ENCODE results near the gene CCDC167.

Gene CCDC167

DNA sequence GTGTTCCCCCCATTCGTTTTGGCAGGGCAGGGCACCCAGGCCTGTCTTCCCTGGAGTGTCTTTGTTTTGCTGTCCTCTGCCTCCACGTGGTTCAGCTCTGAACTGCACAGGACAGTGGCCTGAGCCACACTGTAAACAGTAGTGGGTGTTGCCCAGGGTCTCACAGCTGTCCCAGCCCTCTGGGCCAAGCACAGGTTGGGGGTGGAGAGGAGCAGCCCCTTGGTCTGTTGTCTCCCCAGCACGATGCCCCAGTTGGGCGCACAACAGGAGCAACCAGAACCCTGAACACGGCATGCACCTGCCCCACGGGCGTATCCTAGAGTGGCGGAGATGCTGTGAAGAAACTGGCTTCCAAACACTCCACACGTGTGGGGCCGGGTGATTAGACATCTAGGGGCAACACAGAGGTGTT, 14.4 kb downstream of the CCDC167 start:
- peaks cover 18 to 37% of the 10 kb centered on the region in 2 donors for H3K36me3 ChIP-seq (ENCODE audit: control insufficient read depth in 1 of 2, insufficient read depth in 2 of 2, low read length in 2 of 2)

DNA sequence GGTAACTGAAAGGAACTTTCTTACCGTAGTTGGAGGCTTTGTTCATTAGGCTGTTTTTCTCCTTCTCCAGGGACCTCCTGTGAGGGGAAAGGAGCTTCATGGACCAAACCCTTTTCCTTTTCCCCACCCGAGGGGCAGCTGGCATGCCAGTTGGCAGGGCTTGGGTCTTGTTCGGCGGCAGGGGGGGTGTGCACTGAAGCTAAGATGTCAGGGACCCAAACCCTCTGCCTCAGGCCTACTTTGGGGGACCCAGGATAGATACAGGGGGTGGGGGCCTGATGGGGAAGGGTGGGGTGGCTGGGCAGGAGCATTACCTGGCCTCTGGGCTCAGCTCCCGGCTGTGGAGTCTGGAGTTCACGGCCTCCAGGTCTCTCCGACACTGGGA, 14.9 kb downstream of the CCDC167 start:
- no peak overlapping the region for H3K4me3 ChIP-seq (ENCODE audit: low read depth in 1 of 2, low read length in 2 of 2)
- H3K27ac ChIP-seq (ENCODE audit: low read length), result no peak overlapping the region
- peaks cover 0 to 12% of the 10 kb centered on the region in 2 donors for H3K4me1 ChIP-seq (ENCODE audit: control insufficient read depth in 1 of 2, insufficient read depth in 2 of 2, low read length in 2 of 2)

More for the DNA sequence above, 14.4 kb downstream of the CCDC167 start:
- Histone ChIP-seq H3K27ac (ENCODE audit: low read length) (no peak overlapping the region), H3K9me3 (ENCODE audit: control insufficient read depth in 1 of 2, low read length in 2 of 2) (no peaks in the 10 kb centered on the region), H3K4me3 (ENCODE audit: low read depth in 1 of 2, low read length in 2 of 2) (no peak overlapping the region), H3K4me1 (ENCODE audit: control insufficient read depth in 1 of 2, insufficient read depth in 2 of 2, low read length in 2 of 2) (peaks cover 0 to 12% of the 10 kb centered on the region in 2 donors), H3K27me3 (ENCODE audit: low read depth, low read length) (no peaks in the 10 kb centered on the region)

DNA sequence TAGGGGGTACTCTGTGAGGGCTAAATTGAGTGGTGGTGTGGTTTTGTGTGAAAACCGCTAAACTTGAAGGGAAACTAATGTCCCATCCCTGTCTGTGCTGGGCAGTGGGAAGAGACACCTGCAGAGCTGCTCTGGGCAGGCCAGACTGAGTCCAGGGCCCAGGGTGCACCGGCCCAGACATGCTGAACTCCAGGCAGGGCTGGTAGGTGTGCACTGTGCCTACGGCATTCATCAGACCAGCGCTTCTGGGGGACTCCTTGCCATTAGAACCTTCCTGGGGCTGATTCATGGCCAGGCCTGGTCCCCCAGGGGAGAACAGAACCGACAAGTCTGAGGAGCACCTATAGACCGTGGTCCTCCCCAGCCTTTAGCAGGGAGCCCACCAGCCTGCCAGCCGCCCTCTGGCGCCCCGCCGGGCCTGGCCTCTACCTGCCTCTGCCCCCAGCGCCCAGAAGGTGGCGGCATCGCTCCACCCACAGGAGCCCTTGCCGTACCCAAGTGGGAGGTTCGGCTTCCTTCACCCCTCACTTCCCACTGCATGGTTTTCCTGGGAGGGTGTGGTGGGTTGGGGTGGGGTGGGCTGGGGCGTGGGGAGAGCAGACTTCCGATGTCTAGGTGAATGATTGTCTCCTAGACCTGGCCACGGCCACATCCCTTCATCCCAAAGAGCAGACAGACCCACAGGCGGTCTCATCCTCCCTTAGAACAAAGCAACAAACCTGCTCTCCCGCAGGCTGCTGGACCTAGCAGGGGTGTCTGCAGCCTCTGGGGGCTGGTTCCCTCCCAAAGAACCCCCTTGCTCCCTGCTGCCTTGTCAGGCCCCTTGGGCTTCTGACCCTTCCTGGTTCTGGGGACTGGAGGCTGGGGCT, 15.5 kb downstream of the CCDC167 start:
- no peak overlapping the region for H3K4me3 ChIP-seq (ENCODE audit: low read depth in 1 of 2, low read length in 2 of 2)
- no peaks in the 10 kb centered on the region for H3K9me3 ChIP-seq (ENCODE audit: control insufficient read depth in 1 of 2, low read length in 2 of 2)
- H3K27me3 ChIP-seq (ENCODE audit: low read depth, low read length), result no peaks in the 10 kb centered on the region
- H3K27ac ChIP-seq (ENCODE audit: low read length), result no peak overlapping the region
- peaks cover 27 to 48% of the 10 kb centered on the region in 2 donors for H3K36me3 ChIP-seq (ENCODE audit: control insufficient read depth in 1 of 2, insufficient read depth in 2 of 2, low read length in 2 of 2)
- H3K4me1 ChIP-seq (ENCODE audit: control insufficient read depth in 1 of 2, insufficient read depth in 2 of 2, low read length in 2 of 2), result peaks cover 0 to 12% of the 10 kb centered on the region in 2 donors

More for the DNA sequence above, 14.9 kb downstream of the CCDC167 start:
- H3K9me3 ChIP-seq (ENCODE audit: control insufficient read depth in 1 of 2, low read length in 2 of 2), result no peaks in the 10 kb centered on the region
- no peaks in the 10 kb centered on the region for H3K27me3 ChIP-seq (ENCODE audit: low read depth, low read length)
- peaks cover 20 to 42% of the 10 kb centered on the region in 2 donors for H3K36me3 ChIP-seq (ENCODE audit: control insufficient read depth in 1 of 2, insufficient read depth in 2 of 2, low read length in 2 of 2)

DNA sequence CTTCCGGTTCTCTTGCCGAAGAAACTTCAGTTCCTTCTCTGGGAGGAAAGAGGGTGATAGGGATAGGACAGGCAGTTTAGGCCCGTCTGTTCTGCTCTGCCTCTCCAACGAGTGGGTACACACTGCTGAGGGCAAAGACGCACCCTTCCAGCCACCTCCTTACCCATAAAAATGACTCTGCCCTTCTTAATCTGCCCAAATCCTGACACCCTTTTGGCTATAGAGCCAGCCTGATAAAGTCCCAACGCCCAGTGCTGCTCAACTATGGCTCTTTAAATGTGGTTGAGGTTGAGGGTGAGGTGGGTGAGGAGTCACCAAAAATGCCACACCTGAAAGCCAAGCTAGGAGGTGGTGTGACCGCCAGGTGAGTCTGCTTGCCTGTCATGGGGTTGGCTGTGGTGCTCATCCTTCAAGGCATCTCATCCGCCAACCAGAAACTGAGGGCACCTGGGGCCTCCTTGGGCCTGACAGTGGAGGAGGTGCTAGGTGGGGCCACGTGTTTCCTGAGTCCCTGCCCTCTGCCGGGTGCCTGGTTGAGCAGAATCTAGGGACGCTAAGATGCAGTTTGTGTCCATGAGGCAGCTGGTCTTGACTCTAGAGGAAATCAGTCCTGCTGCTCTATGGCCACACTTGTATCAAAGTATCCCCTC, 16.3 kb downstream of the CCDC167 start:
- Histone ChIP-seq H3K9me3 (ENCODE audit: control insufficient read depth in 1 of 2, low read length in 2 of 2) (no peaks in the 10 kb centered on the region), H3K27me3 (ENCODE audit: low read depth, low read length) (no peaks in the 10 kb centered on the region), H3K4me1 (ENCODE audit: control insufficient read depth in 1 of 2, insufficient read depth in 2 of 2, low read length in 2 of 2) (peaks cover 0 to 12% of the 10 kb centered on the region in 2 donors), H3K36me3 (ENCODE audit: control insufficient read depth in 1 of 2, insufficient read depth in 2 of 2, low read length in 2 of 2) (peaks cover 33 to 56% of the 10 kb centered on the region in 2 donors), H3K27ac (ENCODE audit: low read length) (no peak overlapping the region), H3K4me3 (ENCODE audit: low read depth in 1 of 2, low read length in 2 of 2) (no peak overlapping the region)

DNA sequence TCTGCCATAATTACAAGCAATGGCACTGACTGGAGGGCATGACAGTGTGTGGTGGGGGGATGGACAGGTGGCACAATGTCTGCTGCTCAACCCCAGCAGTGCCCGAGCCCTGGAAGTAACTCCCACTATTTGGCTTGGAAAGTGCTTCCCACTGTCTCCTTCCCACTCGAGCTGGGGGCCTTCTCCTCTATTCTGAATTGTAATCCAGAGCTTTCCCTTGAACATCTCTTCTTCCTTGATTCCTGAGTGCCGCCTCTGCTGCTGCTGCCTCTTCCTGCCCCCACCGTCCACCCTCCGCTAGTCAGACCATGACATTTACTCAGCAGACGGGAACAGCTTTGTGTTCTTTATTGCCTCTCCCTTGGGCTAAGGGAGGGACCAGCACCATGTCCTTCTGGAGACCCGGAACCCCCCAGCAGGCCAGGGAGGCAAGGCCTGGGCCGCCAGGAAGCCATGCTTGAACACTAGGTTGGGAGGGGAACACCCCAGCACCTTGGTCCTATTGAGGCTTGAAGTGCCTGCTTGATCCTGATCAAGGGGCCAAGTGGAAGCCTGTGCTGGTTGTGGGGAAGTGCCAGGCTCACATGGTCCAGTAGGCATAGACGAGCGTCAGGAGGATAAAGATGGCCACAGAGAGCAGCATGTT, 17.0 kb downstream of the CCDC167 start:
- peaks cover 0 to 12% of the 10 kb centered on the region in 2 donors for H3K4me1 ChIP-seq (ENCODE audit: control insufficient read depth in 1 of 2, insufficient read depth in 2 of 2, low read length in 2 of 2)
- no peak overlapping the region for H3K27ac ChIP-seq (ENCODE audit: low read length)
- H3K27me3 ChIP-seq (ENCODE audit: low read depth, low read length), result no peaks in the 10 kb centered on the region
- peaks cover 34 to 63% of the 10 kb centered on the region in 2 donors for H3K36me3 ChIP-seq (ENCODE audit: control insufficient read depth in 1 of 2, insufficient read depth in 2 of 2, low read length in 2 of 2)
- H3K4me3 ChIP-seq (ENCODE audit: low read depth in 1 of 2, low read length in 2 of 2), result no peak overlapping the region
- H3K9me3 ChIP-seq (ENCODE audit: control insufficient read depth in 1 of 2, low read length in 2 of 2), result no peaks in the 10 kb centered on the region

DNA sequence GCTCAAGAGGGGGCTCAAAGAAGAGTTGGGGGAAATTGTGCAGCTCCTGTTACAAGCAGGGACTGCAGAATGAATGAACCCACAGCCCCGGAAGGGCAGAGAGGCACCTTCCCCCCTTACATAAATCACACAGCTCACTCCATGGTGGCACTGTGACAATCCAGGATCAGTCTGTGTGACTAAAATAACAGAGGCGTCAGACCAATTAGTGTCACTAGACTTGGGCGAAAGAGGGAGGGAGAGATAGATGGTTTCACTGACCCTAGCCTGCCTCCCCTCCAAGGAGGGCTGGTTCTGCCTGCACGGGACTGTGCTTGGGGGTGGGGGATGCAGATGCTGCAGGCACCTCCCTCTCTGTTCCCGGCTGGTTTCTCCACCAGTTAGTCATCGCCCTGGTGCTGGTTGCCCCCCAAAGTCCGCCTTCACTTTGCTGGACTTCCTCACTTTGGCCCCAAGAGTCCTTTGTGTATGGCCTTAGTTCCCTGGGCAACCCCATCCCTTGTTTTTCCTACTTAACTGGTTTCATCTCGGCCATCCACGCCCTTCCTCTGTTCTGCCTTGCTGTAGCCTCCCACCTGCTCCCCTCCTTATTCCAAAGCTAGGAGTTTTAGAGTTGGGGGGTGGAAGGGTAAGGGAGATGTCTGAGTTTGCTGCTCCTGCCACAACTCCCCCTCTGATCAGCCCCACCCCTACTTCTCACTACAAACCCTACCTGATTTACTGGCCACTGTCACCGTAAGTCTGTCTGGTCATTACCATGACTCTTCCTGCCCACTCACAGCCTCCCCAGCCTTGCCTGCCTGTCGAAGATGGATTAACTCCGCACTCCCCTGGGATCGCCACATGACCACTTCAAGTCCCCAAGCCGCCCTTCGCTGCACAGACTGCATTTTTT, 17.7 kb downstream of the CCDC167 start:
- Histone ChIP-seq H3K27ac (ENCODE audit: low read length) (no peak overlapping the region), H3K36me3 (ENCODE audit: control insufficient read depth in 1 of 2, insufficient read depth in 2 of 2, low read length in 2 of 2) (peaks cover 36 to 70% of the 10 kb centered on the region in 2 donors)

DNA sequence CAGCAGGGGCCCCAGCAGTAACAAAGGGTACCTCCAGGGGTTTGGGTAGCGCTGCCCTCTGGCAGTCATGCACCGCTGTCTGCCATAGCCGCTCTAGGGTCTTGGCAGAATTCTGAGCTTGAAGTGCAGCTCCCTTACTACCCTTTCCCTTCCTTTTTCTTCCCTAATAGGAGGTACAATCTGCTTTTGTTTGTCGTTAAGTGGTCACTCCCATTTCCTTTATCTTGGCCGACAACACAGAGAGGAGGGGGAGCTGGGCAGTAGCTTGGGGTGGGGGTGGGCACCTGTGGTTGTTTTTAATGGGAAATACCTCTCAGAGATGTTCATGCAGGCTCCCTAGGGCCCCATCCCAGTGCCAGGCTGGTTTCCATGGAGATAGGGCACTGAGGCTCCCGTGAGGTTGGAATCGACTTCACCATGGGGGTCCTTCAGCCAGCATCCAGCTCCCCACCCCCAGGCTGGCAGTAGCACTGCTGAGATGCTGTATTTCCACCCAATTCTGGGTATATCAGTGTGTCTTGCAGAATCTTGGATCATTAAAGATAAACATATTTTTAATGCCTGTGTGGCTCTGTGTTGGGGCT, 18.6 kb downstream of the CCDC167 start:
- H3K36me3 ChIP-seq (ENCODE audit: control insufficient read depth in 1 of 2, insufficient read depth in 2 of 2, low read length in 2 of 2), result peaks cover 42 to 78% of the 10 kb centered on the region in 2 donors
- H3K27me3 ChIP-seq (ENCODE audit: low read depth, low read length), result no peaks in the 10 kb centered on the region
- H3K9me3 ChIP-seq (ENCODE audit: control insufficient read depth in 1 of 2, low read length in 2 of 2), result no peaks in the 10 kb centered on the region
- no peak overlapping the region for H3K27ac ChIP-seq (ENCODE audit: low read length)
- H3K4me1 ChIP-seq (ENCODE audit: control insufficient read depth in 1 of 2, insufficient read depth in 2 of 2, low read length in 2 of 2), result peaks cover 0 to 12% of the 10 kb centered on the region in 2 donors
- no peak overlapping the region for H3K4me3 ChIP-seq (ENCODE audit: low read depth in 1 of 2, low read length in 2 of 2)

More for the DNA sequence above, 17.7 kb downstream of the CCDC167 start:
- H3K4me3 ChIP-seq (ENCODE audit: low read depth in 1 of 2, low read length in 2 of 2), result no peak overlapping the region
- no peaks in the 10 kb centered on the region for H3K9me3 ChIP-seq (ENCODE audit: control insufficient read depth in 1 of 2, low read length in 2 of 2)
- H3K4me1 ChIP-seq (ENCODE audit: control insufficient read depth in 1 of 2, insufficient read depth in 2 of 2, low read length in 2 of 2), result peaks cover 0 to 12% of the 10 kb centered on the region in 2 donors
- no peaks in the 10 kb centered on the region for H3K27me3 ChIP-seq (ENCODE audit: low read depth, low read length)

DNA sequence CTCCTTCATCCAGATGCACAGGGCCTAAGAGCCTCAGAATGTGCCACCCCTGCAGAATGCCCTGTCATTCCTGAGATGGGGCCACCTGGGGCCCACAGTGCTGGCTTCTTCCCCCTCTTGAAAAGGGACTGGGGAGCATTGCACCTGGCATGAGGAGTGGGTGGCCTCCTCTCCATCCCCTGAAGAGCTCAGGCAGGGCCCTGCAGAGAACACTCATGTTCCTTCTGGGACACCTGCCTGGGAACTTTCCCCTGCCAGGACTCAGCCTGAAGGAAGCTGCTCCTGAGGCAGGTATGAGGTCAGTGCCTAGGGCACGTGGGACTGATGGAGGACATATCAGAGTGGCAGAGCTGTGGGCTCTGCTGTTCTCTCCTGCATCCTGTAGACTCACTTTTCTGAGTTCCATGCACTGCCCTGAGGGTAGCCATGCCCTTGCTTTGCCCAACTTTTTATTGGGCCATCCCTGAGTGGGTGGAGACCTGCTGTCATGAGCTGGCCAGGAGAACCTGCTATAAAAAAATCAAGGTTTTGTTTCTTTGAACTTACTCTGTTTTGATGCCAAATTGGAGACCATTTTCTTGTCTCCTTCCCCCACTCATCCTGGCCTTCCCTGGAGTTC, 19.5 kb downstream of the CCDC167 start:
- Histone ChIP-seq H3K36me3 (ENCODE audit: control insufficient read depth in 1 of 2, insufficient read depth in 2 of 2, low read length in 2 of 2) (peaks cover 48 to 87% of the 10 kb centered on the region in 2 donors), H3K4me1 (ENCODE audit: control insufficient read depth in 1 of 2, insufficient read depth in 2 of 2, low read length in 2 of 2) (peaks cover 0 to 12% of the 10 kb centered on the region in 2 donors), H3K9me3 (ENCODE audit: control insufficient read depth in 1 of 2, low read length in 2 of 2) (no peaks in the 10 kb centered on the region), H3K4me3 (ENCODE audit: low read depth in 1 of 2, low read length in 2 of 2) (no peak overlapping the region), H3K27me3 (ENCODE audit: low read depth, low read length) (no peaks in the 10 kb centered on the region), H3K27ac (ENCODE audit: low read length) (no peak overlapping the region)

DNA sequence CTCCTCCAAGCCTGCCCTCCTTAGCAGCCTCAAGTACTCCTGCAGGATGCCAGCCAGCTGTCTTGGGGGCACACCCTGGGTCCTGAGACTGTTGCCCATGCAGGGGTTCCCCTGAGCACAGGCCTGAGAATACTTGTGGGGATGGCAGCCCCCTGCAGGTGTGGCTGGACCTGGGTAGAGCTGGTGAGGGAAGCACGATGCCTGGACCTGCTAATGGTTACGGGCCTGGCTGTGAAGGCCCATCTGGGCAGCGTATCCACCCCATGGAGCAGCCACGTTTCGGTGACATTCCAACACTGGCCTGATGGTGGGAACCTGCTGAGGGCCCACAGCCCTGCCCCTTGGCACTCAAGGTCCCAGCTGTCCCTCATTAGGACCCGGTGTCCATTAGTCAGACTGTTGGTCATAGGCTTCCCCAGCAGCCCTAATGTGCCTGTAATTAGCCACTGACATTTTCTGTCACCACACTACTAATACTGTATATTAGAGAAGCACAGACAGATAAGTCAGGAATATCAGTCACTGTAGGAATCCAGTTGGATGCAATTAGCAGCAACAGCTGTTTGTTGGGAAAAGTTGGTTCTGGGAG, 20.3 kb downstream of the CCDC167 start:
- Histone ChIP-seq H3K27ac (ENCODE audit: low read length) (no peak overlapping the region), H3K4me3 (ENCODE audit: low read depth in 1 of 2, low read length in 2 of 2) (no peak overlapping the region), H3K27me3 (ENCODE audit: low read depth, low read length) (no peaks in the 10 kb centered on the region), H3K9me3 (ENCODE audit: control insufficient read depth in 1 of 2, low read length in 2 of 2) (no peaks in the 10 kb centered on the region), H3K4me1 (ENCODE audit: control insufficient read depth in 1 of 2, insufficient read depth in 2 of 2, low read length in 2 of 2) (peaks cover 0 to 12% of the 10 kb centered on the region in 2 donors), H3K36me3 (ENCODE audit: control insufficient read depth in 1 of 2, insufficient read depth in 2 of 2, low read length in 2 of 2) (peaks cover 57 to 94% of the 10 kb centered on the region in 2 donors)

DNA sequence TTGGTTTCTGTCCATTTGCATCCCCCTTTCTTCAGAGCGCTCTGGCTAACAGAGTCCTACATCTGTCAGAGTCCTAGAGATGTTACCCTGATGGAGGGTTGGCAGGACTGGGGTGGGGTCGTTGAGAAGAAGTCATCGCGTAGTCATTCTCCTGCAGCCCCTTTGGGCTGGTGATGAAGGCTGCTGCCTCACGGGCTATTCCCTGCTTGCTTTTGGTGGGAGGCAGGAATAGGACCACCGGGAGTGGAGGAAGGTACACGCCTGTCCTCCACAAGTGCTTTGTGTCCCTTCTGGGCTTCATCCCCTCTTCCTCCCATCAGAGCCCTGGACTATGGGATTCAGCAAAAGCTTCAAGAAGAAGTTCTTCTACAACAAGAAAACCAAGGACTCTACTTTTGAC, 20.9 kb downstream of the CCDC167 start:
- H3K36me3 ChIP-seq (ENCODE audit: control insufficient read depth in 1 of 2, insufficient read depth in 2 of 2, low read length in 2 of 2), result peaks cover 61 to 96% of the 10 kb centered on the region in 2 donors
- H3K27ac ChIP-seq (ENCODE audit: low read length), result no peak overlapping the region
- no peak overlapping the region for H3K4me3 ChIP-seq (ENCODE audit: low read depth in 1 of 2, low read length in 2 of 2)
- no peaks in the 10 kb centered on the region for H3K9me3 ChIP-seq (ENCODE audit: control insufficient read depth in 1 of 2, low read length in 2 of 2)
- no peaks in the 10 kb centered on the region for H3K27me3 ChIP-seq (ENCODE audit: low read depth, low read length)
- peaks cover 0 to 12% of the 10 kb centered on the region in 2 donors for H3K4me1 ChIP-seq (ENCODE audit: control insufficient read depth in 1 of 2, insufficient read depth in 2 of 2, low read length in 2 of 2)
